Measurements from ENCODE around the gene MAST2. TPM values are rescaled to one million over a fixed set of nuclear protein-coding genes. Genes with fewer than 3 reads are reported as not detected.

Gene MAST2
- total and polyA plus RNA-seq, 2 experiments from 2014 or later, result 44.8 to 79.2 TPM

DNA sequence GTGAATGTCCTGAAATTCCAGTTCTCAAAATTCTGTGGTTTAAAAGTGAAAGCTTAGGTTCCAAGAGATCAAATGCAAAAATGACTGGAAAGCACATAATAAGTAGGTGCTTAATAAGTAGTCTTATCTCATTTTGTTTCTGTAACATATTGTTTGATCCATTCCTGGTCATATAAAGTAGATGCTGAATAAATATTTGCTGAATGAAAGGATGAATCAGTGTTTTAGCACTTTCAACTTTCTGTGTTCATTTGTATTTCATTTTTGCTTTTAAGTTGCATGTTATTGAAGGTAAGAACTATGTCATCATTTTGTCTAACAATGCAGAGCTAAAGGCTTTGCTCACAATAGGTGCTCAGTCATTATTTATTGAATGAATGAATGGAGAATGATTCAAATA, 6.3 kb downstream of the MAST2 start:
- DNase-seq (ENCODE audit: low read depth in 1 of 2, low spot score in 1 of 2), result no peak
- Histone ChIP-seq H3K27ac (no peak overlapping the region), H3K36me3 (no peaks in the 10 kb centered on the region), H3K4me3 (no peak overlapping the region), H3K27me3 (no peaks in the 10 kb centered on the region), H3K9me3 (ENCODE audit: low read depth) (no peaks in the 10 kb centered on the region), H3K4me1 (ENCODE audit: low read depth) (peaks cover 1% of the 10 kb centered on the region)
- TF ChIP-seq, protein P1, sequence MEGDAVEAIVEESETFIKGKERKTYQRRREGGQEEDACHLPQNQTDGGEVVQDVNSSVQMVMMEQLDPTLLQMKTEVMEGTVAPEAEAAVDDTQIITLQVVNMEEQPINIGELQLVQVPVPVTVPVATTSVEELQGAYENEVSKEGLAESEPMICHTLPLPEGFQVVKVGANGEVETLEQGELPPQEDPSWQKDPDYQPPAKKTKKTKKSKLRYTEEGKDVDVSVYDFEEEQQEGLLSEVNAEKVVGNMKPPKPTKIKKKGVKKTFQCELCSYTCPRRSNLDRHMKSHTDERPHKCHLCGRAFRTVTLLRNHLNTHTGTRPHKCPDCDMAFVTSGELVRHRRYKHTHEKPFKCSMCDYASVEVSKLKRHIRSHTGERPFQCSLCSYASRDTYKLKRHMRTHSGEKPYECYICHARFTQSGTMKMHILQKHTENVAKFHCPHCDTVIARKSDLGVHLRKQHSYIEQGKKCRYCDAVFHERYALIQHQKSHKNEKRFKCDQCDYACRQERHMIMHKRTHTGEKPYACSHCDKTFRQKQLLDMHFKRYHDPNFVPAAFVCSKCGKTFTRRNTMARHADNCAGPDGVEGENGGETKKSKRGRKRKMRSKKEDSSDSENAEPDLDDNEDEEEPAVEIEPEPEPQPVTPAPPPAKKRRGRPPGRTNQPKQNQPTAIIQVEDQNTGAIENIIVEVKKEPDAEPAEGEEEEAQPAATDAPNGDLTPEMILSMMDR (IDR thresholded peaks at IDR 0.05; ENCODE audit: low read depth, low read length), result no peak

DNA sequence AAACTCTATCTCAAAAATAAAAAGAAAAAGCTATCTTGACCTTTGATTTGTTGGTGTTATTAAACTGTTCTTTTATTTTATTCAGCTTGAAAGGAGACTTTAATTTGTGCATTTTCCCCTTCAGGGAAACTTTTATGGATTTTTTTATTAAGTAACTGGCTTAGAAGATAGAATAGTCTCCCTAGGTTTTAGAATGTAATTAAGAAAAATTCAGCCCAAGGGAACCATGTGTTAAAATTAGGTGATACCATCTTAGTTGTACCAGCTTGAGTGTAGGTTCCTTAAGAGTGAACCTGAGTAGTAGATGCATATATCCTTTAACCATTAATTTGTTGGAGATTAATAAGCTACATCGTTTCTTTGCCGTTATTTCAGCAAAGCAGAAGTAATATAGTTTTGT, 11.4 kb downstream of the MAST2 start:
- Histone ChIP-seq H3K27ac (no peak overlapping the region), H3K9me3 (ENCODE audit: low read depth) (no peaks in the 10 kb centered on the region), H3K4me3 (no peak overlapping the region), H3K27me3 (no peaks in the 10 kb centered on the region), H3K36me3 (no peaks in the 10 kb centered on the region), H3K4me1 (ENCODE audit: low read depth) (no peaks in the 10 kb centered on the region)
- TF ChIP-seq, protein P1 (IDR thresholded peaks at IDR 0.05; ENCODE audit: low read depth, low read length), result no peak
- no peak for DNase-seq (ENCODE audit: low read depth in 1 of 2, low spot score in 1 of 2)

DNA sequence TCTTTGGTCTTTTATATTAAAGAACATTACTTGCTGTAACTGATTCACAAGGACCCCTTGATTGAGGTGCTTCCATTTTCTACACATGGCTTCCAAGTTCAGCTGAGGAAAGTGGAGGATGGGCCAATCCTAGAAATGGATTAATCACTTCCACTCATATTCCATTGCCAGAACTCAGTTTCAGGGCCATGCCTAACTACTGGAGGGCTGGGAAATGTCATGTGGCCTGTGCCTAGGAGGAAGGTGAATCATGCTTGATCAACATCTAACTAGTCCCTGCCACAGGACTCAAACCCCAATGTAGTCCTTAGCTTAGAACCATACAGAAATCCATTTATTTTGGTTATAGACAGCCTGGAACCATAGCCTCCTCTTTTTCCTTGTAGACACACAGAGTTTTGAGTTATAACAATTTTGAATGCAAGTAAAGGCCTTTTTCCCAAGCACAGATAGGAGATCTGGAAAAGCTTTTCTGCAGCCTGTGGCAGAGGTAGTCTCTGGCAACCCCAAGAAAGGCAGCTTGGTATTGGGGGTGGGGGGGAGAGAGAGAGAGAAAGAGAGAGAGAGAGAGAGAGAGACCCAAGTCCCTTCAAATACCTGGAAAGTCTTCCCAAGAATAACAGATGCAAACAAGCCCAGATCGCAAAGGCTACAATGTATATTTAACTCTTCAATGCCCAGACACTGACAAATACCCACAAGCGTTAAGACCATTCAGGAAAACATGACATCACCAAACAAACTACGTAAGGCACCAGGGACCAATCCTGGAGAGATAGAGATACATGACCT, 12.5 kb downstream of the MAST2 start:
- peak in 1 of 2 donors; percentile 23 for DNase-seq (ENCODE audit: low read depth in 1 of 2, low spot score in 1 of 2)
- Histone ChIP-seq H3K4me1 (ENCODE audit: low read depth) (no peaks in the 10 kb centered on the region), H3K27me3 (no peaks in the 10 kb centered on the region), H3K36me3 (no peaks in the 10 kb centered on the region), H3K4me3 (no peak overlapping the region), H3K9me3 (ENCODE audit: low read depth) (no peaks in the 10 kb centered on the region), H3K27ac (no peak overlapping the region)
- TF ChIP-seq, protein P1 (IDR thresholded peaks at IDR 0.05; ENCODE audit: low read depth, low read length), result no peak

DNA sequence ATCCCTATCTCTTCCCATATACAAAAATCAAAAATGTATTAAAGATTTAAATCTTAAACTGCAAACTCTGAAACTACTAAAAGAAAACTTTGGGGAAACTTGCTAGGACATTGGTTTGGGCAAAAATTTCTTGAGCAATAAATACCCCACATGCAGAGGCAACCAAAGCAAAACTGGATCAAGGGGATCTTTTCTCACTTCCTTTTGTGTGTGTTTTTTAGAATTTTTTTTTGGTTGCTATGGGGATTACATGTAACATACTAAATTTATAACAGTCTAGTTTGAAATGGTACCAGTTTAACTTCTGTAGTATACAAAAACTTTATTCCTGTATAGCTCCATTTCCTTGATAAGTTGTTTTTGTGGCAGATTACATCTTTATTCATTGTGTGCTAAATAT, 16.8 kb downstream of the MAST2 start:
- DNase-seq (ENCODE audit: low read depth in 1 of 2, low spot score in 1 of 2), result peak in 1 of 2 donors; percentile 11
- Histone ChIP-seq H3K27me3 (no peaks in the 10 kb centered on the region), H3K4me3 (no peak overlapping the region), H3K36me3 (no peaks in the 10 kb centered on the region), H3K27ac (no peak overlapping the region), H3K9me3 (ENCODE audit: low read depth) (no peaks in the 10 kb centered on the region), H3K4me1 (ENCODE audit: low read depth) (no peaks in the 10 kb centered on the region)
- TF ChIP-seq, protein P1 (IDR thresholded peaks at IDR 0.05; ENCODE audit: low read depth, low read length), result no peak

DNA sequence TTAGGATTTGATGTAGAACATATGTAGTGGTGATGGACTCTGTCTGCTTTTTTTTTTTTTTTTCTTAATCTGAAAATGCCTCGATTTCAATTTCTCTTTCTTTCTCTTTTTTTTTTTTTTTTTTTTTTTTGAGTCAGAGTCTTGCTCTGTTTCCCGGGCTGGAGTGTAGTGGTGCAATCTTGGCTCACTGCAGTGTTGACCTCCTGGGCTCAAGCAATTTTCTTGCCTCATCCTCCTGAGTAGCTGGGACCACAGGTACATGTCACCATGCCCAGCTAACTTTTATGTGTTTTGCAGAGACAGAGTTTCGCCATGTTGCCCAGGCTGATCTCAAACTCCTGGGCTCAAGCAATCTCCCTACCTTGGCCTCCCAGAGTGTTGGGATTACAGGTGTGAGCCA, 17.4 kb downstream of the MAST2 start:
- no peaks in the 10 kb centered on the region for H3K36me3 ChIP-seq
- H3K4me3 ChIP-seq, result no peak overlapping the region

More for the DNA sequence above, 17.4 kb downstream of the MAST2 start:
- Histone ChIP-seq H3K9me3 (ENCODE audit: low read depth) (no peaks in the 10 kb centered on the region), H3K27me3 (no peaks in the 10 kb centered on the region), H3K4me1 (ENCODE audit: low read depth) (no peaks in the 10 kb centered on the region), H3K27ac (no peak overlapping the region)
- DNase-seq (ENCODE audit: low read depth in 1 of 2, low spot score in 1 of 2), result peak in 1 of 2 donors; percentile 51
- TF ChIP-seq, protein P1 (IDR thresholded peaks at IDR 0.05; ENCODE audit: low read depth, low read length), result no peak

Data from cardiac muscle cell (in vitro differentiated cells and primary cell).